GM12875 (cell line): ENCODE results near the gene NLGN2.
"Not testable (repeated sequence)": the region's sequence is repeated elsewhere in the genome, so short reads cannot be mapped to it uniquely, and the experiment has no call there.

Experiments used
- H3K4me3 ChIP-seq: one replicate; pipeline ENCODE4 v1.5.1; 2011; ENCODE audit warnings: low read depth, low read length, control low read depth
- TF ChIP-seq, protein P1 (sequence below): IDR thresholded peaks from 2 replicates; pipeline ENCODE4 v1.5.1; 2011; ENCODE audit warnings: low read depth, mild to moderate bottlenecking, control low read depth, inconsistent platforms, low read length, moderate library complexity, borderline replicate concordance; ENCODE audit not compliant: insufficient read depth

Gene NLGN2

DNA sequence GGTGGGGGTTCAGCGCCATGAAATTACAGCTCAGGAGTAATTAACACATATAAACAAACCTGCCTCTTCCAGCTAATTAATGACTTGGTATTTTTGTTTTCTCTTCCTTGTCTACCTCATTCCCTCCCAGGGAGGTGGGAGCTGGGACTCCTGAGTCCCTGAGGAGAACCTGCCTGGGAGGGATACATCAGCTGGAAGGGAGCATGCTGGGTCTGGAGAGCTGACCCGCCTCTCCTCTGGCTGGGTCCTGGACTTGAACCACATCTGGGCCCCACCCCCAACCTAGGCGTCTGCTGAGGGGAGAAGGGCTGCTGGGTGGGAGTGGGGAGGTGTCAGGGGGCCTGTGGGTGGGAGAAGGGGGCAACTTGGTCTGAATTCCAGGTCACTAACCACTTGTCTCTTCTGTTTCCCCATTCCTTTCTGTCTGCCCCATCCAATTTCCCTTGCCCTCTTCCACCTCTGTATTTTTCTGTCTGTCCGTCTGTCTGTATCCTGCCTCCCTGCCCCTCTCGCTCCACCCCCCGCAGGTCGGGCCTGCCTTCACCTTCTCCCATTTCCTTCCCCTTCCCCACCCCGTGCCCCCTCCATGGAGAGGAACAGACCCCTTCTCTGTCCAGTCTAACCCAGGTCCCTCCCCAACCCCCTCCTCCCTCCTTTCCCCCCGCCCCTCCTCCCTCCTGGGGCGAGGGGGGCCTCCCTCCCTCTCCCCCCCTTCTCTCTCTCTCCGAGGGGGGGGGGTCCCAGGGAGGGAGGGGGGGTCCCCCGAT, at the start of gene NLGN2:
Gene NLGN2 (plus strand): TSS at position 361 of the 767 bp plus-strand sequence. CDS start 411 bp downstream, outside the sequence.
- H3K4me3 ChIP-seq, result no peak within 1 kb of the TSS
- TF ChIP-seq, protein P1, sequence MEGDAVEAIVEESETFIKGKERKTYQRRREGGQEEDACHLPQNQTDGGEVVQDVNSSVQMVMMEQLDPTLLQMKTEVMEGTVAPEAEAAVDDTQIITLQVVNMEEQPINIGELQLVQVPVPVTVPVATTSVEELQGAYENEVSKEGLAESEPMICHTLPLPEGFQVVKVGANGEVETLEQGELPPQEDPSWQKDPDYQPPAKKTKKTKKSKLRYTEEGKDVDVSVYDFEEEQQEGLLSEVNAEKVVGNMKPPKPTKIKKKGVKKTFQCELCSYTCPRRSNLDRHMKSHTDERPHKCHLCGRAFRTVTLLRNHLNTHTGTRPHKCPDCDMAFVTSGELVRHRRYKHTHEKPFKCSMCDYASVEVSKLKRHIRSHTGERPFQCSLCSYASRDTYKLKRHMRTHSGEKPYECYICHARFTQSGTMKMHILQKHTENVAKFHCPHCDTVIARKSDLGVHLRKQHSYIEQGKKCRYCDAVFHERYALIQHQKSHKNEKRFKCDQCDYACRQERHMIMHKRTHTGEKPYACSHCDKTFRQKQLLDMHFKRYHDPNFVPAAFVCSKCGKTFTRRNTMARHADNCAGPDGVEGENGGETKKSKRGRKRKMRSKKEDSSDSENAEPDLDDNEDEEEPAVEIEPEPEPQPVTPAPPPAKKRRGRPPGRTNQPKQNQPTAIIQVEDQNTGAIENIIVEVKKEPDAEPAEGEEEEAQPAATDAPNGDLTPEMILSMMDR, result no peak

GRCh38 chr17:7361906-7362305, 45.7 kb upstream of the NLGN2 start:
- TF ChIP-seq, protein P1, result no peak
- no peak overlapping the region for H3K4me3 ChIP-seq

DNA sequence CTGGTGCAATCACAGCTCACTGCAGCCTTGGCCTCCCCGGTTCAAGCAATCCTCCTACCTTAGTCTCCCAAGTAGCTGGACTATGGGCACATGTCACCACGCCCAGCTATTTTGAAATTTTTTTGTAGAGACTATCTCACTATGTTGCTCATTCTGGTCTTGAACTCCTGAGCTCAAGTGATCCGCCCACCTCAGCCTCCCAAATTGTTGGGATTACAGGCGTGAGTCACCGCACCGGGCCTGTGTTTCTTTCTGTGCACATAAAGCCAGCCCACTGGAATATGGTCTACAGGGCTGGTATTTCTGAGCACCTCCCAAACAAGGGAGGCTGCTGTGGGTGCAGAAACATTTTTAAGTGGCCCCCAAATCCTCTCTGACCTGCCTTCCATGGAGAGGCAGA, 44.3 kb upstream of the NLGN2 start:
- no peak overlapping the region for H3K4me3 ChIP-seq
- TF ChIP-seq, protein P1, result no peak

- H3K4me3 ChIP-seq, result not testable (repeated sequence)
Observed at GRCh38 chr17:7365963-7366362, 41.7 kb upstream of the NLGN2 start.

- H3K4me3 ChIP-seq, result no peak overlapping the region
- TF ChIP-seq, protein P1, result no peak
Observed at GRCh38 chr17:7367083-7367482, 40.6 kb upstream of the NLGN2 start.

DNA sequence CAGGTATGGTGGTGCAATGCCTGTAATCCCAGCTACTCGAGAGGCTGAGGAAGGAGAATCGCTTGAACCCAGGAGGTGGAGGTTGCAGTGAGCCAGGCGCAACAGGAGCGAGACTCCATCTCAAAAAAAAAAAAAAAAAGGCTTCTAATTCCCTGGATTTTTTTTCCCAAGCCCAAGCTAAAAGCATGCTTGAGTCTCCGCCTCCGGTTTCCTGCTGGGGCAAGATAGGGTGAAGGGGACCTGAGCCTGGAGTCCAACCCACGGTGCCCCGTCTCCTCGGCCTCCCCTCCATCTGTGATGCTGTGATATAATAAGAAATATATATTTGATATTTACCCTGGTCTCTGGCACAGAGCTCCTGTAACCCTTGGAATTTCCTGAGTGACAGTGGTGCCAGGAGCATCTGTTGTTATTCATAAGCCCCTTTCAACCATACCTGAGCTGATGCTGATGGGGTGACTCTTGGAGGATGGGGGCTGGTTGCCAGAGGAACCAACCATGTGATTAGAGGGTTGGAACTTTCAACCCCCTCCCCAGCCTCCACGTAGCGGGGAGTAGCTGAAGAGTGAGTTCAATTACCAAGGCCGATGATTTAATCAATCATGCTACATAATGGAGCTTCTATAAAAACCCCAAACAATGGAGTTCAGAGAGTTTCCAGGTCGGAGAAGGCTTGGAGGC, 39.6 kb upstream of the NLGN2 start:
- no peak overlapping the region for H3K4me3 ChIP-seq
- TF ChIP-seq, protein P1, result no peak

GRCh38 chr17:7368599-7368994, 39.0 kb upstream of the NLGN2 start:
- H3K4me3 ChIP-seq, result not testable (repeated sequence)

DNA sequence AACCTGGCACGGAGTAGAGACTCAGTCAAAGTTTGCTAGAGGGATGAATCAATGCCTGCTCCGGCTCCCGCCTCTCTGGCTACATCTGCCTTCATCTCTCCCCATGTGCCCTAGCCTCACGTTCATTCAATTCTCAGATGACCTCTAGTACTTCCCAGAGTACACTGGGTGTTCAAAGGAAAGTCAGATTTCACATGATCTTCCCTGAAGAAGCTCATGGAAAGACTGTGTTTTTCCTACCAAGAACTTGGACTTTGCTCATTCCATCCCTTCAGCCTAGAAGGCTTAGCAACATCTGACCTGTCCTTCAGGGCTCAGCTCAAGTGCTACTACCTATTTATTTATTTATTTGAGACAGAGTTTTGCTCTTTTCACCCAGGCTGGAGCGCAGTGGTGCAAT, 37.8 kb upstream of the NLGN2 start:
- H3K4me3 ChIP-seq, result no peak overlapping the region
- TF ChIP-seq, protein P1, result no peak
